Measurements from ENCODE around the gene DGAT2. TPM values are rescaled to one million over a fixed set of nuclear protein-coding genes. Genes with fewer than 3 reads are reported as not detected.
A peak's percentile ranks its signal among the peaks of the same experiment; 100 is the strongest.

DGAT2 gene
- total RNA-seq, 2 experiments from 2014 or later = 0.37 to 0.76 TPM

DNA sequence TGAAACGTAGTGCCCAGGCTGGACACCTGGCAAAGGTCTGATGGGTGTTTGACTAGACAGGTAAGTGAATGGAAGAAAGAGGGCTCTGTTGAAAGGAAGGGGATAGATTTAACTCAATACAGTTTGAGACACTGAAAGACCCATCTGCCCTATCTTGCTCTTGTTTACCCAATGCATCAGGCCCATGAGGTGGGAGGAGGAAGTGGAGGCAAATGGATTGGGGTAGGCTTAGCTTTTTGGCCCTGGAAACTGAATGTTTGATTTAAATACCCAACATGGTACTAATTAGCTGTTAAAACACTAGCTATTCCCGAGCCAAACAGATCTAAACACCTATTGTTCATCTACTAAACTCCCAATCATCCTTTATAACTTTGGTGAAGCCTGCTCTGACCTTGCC lies 42.9 kb downstream of the DGAT2 start:
- Mint-ChIP-seq H3K27ac (no peak overlapping the region), H3K9me3 (ENCODE audit: insufficient read depth) (no peaks in the 10 kb centered on the region), H3K4me1 (ENCODE audit: low read depth) (peaks cover 6% of the 10 kb centered on the region), H3K4me3 (no peak overlapping the region), H3K36me3 (ENCODE audit: low read depth) (no peaks in the 10 kb centered on the region), H3K27me3 (ENCODE audit: low read depth) (peaks cover 9% of the 10 kb centered on the region)
- ChIA-PET CTCF (interaction anchor here (1.1 to 6.2 kb wide), 3 partner anchors 9 to 341 kb away, joined by 3 to 57 read pairs (median 4); no protein-coding TSS in a partner anchor), POLR2A (no interaction called here)
- DNase-seq (no peak), ATAC-seq (no peak)

DNA sequence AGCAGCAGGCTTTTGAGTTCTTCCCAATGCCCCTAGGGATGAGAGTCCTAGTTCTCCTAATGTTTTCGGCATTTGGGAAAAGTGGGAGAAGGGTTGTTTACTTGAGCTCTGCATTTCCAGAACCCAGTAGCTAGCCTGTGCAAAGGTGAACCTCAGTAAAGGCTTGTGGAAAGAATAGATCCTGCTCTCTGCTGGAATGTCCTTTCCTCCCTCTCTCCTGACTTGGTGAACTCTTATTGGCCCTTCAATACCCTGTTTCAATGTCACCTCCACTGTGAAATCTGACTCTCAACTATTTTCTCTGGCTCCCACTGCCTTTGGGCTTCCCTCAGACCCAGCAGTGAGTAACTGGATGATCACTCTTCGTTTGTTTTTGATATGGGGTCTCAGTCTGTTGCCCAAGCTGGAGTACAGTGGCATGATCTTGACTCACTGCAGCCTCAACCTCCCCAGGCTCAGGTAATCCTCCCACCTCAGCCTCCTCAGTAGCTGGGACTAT lies 44.0 kb downstream of the DGAT2 start:
- ChIA-PET CTCF (interaction anchor here (6.2 kb wide), 1 partner anchor 10 kb away, joined by 57 read pairs; no protein-coding TSS in a partner anchor), POLR2A (no interaction called here)
- DNase-seq (no peak), ATAC-seq (no peak)
- H3K27me3 Mint-ChIP-seq (ENCODE audit: low read depth) = peaks cover 5% of the 10 kb centered on the region
- no peaks in the 10 kb centered on the region for H3K9me3 Mint-ChIP-seq (ENCODE audit: insufficient read depth)
- H3K4me1 Mint-ChIP-seq (ENCODE audit: low read depth) = peaks cover 6% of the 10 kb centered on the region
- H3K27ac Mint-ChIP-seq = no peak overlapping the region
- H3K4me3 Mint-ChIP-seq = no peak overlapping the region
- no peaks in the 10 kb centered on the region for H3K36me3 Mint-ChIP-seq (ENCODE audit: low read depth)

DNA sequence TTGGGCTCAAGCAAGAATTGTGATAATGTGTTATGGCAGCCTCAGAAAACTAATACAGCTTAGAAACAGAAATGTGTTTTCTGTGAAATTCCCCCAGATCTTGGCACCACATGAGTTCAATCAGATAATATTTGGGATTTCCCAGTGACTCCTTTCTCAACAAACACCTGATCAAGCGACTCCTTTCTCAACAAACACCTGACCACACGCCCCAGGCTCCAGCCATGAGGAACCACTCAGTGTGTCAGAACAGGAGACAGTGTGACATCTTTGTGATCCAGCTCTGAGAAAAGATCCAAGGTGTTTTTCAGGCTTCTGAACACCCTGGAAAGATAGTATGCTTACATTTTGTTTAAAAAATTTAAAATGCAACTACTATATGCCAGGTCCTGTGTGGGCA lies 44.5 kb downstream of the DGAT2 start:
- Mint-ChIP-seq H3K9me3 (ENCODE audit: insufficient read depth) (no peaks in the 10 kb centered on the region), H3K36me3 (ENCODE audit: low read depth) (no peaks in the 10 kb centered on the region), H3K4me3 (no peak overlapping the region), H3K27me3 (ENCODE audit: low read depth) (peaks cover 5% of the 10 kb centered on the region), H3K27ac (no peak overlapping the region), H3K4me1 (ENCODE audit: low read depth) (peaks cover 6% of the 10 kb centered on the region)
- ChIA-PET CTCF (interaction anchor here (2.0 to 6.2 kb wide), 2 partner anchors 11 to 339 kb away, joined by 6 to 57 read pairs; no protein-coding TSS in a partner anchor), POLR2A (no interaction called here)
- no peak for ATAC-seq
- DNase-seq = no peak

DNA sequence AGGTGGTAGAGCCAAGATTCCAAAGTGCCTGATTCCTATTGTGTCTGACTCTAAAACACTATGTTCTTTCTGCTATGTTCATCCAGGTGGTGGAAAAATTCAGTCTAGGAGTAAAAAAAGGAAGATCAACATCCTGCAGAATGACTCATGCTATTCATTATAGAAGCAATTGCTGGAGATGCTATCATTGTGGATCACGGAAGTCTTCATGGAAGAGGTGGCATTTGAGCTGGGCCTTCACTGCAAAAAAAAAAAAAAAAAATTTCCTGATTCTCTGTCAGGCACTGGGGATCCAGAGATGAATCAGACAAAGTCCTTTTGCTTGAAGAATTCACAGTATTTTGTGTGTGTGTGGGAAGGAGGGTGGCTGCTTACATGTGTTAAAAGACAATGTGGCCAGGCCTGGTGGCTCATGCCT lies 45.1 kb downstream of the DGAT2 start:
- POLR2A ChIA-PET = interaction anchor here (1.2 kb wide), 1 partner anchor 37 kb away, joined by 7 read pairs; no protein-coding TSS in a partner anchor
- CTCF ChIA-PET = interaction anchor here (2.0 to 6.2 kb wide), 3 partner anchors 11 to 339 kb away, joined by 6 to 57 read pairs (median 15); no protein-coding TSS in a partner anchor
- Mint-ChIP-seq H3K4me3 (no peak overlapping the region), H3K4me1 (ENCODE audit: low read depth) (peaks cover 7% of the 10 kb centered on the region), H3K27ac (no peak overlapping the region), H3K36me3 (ENCODE audit: low read depth) (no peaks in the 10 kb centered on the region), H3K27me3 (ENCODE audit: low read depth) (peaks cover 5% of the 10 kb centered on the region), H3K9me3 (ENCODE audit: insufficient read depth) (no peaks in the 10 kb centered on the region)
- DNase-seq = no peak
- ATAC-seq = no peak

DNA sequence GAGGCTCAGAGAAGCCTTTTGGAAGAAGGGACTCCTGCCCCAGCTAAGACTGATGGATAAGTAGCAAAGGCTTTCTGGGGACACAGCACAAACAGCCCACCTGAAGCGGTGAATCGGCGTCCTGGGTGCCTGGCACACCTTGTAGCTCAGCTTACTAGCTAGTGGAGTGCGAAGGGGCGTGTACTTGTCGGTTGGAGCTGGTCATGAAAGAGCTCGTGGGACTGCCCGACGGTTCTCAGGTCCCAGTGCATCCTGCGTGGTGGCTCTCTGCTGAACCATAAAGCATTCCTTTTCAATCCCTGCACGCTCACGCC lies 45.7 kb downstream of the DGAT2 start:
- ChIA-PET CTCF (interaction anchor here (0.8 to 6.2 kb wide), 5 partner anchors 12 to 395 kb away, joined by 3 to 57 read pairs (median 6); no protein-coding TSS in a partner anchor), POLR2A (interaction anchor here (1.2 to 1.9 kb wide), 2 partner anchors 10 to 38 kb away, joined by 7 read pairs; no protein-coding TSS in a partner anchor)

DNA sequence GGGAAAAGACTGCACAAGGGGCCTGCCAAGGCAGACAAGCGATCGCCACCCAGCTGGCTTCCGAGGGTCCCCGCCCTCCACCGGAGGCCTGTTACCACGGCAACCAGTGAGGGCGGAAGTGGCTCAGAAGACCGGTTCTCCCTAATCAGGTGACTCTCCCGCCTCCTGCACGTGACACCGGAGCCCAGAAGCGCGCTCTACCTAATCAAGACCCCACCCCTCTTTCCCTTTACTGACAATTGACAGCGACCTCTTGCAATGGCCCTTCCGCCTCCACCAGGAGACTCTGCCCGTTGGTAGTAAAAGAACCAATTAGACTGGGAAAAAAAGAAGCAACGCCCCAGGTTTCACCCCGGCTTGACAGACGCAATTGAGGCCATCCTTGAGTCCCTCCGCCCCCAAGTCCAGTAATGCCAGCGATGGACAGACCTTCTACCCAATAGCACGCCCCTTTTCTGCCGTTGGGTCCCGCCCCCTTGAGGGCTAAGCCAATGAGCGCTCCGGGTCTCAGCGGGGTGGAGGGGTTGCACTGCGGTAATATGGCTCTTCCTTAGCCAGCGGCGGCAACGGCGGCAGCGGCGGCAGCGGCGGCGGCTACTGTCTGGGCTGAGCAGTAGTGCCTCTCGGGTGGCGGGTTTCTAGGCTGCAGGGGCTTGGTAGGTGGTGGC lies 46.2 kb downstream of the DGAT2 start, which contains the start of gene UVRAG:
Gene UVRAG, plus strand, starts transcription at position 534 of the 668 bp plus-strand sequence. CDS start 198 bp downstream, outside the sequence.
- ChIA-PET CTCF (interaction anchor here (0.8 to 6.2 kb wide), 5 partner anchors 12 to 394 kb away, joined by 3 to 57 read pairs (median 6); no protein-coding TSS in a partner anchor), POLR2A (interaction anchor here (0.7 to 1.9 kb wide), 4 partner anchors 10 to 52 kb away, joined by 3 to 7 read pairs (median 5); no protein-coding TSS in a partner anchor)
- Mint-ChIP-seq H3K4me1 (ENCODE audit: low read depth) (peaks cover 11% of the 10 kb centered on the region), H3K27ac (peak within 1 kb of the TSS; percentile 94), H3K9me3 (ENCODE audit: insufficient read depth) (no peaks in the 10 kb centered on the region), H3K36me3 (ENCODE audit: low read depth) (no peaks in the 10 kb centered on the region), H3K4me3 (no peak within 1 kb of the TSS), H3K27me3 (ENCODE audit: low read depth) (peaks cover 5% of the 10 kb centered on the region)
- peak; percentile 90 for ATAC-seq
- peak; percentile 98 for DNase-seq

More for the DNA sequence above, 45.7 kb downstream of the DGAT2 start:
- Mint-ChIP-seq H3K4me1 (ENCODE audit: low read depth) (peaks cover 11% of the 10 kb centered on the region), H3K4me3 (no peak overlapping the region), H3K27ac (peak overlapping the region; percentile 94), H3K27me3 (ENCODE audit: low read depth) (peaks cover 5% of the 10 kb centered on the region), H3K9me3 (ENCODE audit: insufficient read depth) (no peaks in the 10 kb centered on the region), H3K36me3 (ENCODE audit: low read depth) (no peaks in the 10 kb centered on the region)
- DNase-seq = no peak
- ATAC-seq = peak; percentile 52

DNA sequence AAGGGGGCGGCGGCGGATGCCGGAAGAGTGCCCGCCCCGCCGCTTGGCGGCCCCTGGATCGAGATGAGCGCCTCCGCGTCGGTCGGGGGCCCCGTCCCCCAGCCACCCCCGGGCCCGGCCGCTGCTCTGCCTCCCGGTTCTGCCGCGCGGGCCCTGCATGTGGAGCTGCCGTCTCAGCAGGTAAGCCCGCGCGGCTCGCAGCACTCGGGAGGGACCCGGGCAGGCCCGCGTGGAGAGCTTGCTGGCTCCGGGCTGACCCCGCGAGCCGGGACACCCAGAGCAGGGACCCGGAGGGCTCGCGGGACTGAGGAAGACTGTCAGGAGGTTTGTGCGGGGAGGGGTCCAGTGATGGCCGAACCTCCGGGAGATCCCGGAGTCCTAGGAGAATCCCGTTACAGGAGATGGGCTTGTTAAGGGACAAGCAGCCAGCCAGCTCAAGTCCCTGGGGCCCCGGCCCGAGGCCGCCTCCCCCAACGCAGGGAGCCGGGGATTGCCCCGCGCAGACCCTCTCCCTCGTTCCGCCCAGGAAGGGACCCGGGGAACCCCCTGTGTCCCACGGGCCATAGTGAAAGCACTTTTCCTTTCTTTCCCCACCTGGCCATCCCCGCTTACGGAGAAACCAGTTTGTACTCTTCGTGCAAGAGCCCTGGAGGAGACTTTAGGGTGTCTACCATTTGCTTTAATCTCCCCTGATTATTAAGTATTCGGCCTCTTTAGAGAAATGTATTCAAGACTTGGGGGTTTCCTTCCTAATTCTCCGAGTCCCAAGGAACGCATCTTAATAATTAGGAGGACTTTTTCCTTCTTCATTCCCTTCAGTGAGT lies 47.0 kb downstream of the DGAT2 start:
- ChIA-PET CTCF (interaction anchor here (1.4 to 6.2 kb wide), 4 partner anchors 13 to 337 kb away, joined by 3 to 57 read pairs (median 10); no protein-coding TSS in a partner anchor), POLR2A (interaction anchor here (0.7 to 1.9 kb wide), 3 partner anchors 9 to 52 kb away, joined by 3 to 7 read pairs (median 3); no protein-coding TSS in a partner anchor)
- Mint-ChIP-seq H3K4me1 (ENCODE audit: low read depth) (peaks cover 11% of the 10 kb centered on the region), H3K4me3 (no peak overlapping the region), H3K36me3 (ENCODE audit: low read depth) (no peaks in the 10 kb centered on the region), H3K27ac (peak overlapping the region; percentile 94), H3K9me3 (ENCODE audit: insufficient read depth) (no peaks in the 10 kb centered on the region), H3K27me3 (ENCODE audit: low read depth) (peaks cover 2% of the 10 kb centered on the region)
- peak; percentile 1 for ATAC-seq
- DNase-seq = peak; percentile 44

DNA sequence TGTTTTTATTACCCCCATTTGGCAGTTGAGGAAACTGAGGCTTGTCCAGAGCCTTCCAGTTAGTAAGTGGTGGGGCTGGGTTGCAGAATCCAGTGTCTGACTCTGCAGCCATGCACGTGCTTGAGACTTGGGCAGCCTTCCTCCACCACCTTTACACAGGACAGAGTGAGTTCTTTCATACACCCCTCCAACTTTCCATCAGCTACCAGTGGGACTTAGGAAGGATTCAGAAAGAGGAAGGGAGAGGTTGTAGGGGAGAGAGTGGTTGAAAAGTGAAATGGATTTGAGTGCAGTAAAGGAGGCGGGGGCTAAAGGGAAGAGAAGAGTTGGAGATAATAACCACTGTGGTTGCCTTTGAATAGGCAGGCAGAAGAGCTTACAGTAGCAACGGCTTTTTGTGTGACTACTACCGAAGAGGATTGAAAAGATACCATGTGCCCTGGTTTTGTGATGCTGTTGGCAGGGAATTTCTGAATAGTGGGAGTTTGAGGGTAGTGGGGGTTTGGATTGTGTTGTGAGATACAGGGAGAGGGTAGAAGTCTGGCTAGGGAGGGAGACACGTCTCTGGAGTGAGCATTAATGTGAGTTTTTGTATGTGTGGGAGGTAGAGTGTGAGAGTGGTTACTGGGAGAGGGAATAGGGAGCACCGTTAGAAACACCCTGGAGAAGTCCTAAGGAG lies 48.1 kb downstream of the DGAT2 start:
- peaks cover 2% of the 10 kb centered on the region for H3K27me3 Mint-ChIP-seq (ENCODE audit: low read depth)
- no peaks in the 10 kb centered on the region for H3K9me3 Mint-ChIP-seq (ENCODE audit: insufficient read depth)
- CTCF ChIA-PET = interaction anchor here (0.9 to 2.0 kb wide), 4 partner anchors 14 to 336 kb away, joined by 3 to 11 read pairs (median 6); no protein-coding TSS in a partner anchor
- peaks cover 7% of the 10 kb centered on the region for H3K36me3 Mint-ChIP-seq (ENCODE audit: low read depth)
- peaks cover 13% of the 10 kb centered on the region for H3K4me1 Mint-ChIP-seq (ENCODE audit: low read depth)
- H3K4me3 Mint-ChIP-seq = no peak overlapping the region
- POLR2A ChIA-PET = interaction anchor here (1.0 kb wide), 1 partner anchor 25 kb away, joined by 3 read pairs; no protein-coding TSS in a partner anchor
- DNase-seq (no peak), ATAC-seq (no peak)
- no peak overlapping the region for H3K27ac Mint-ChIP-seq

DNA sequence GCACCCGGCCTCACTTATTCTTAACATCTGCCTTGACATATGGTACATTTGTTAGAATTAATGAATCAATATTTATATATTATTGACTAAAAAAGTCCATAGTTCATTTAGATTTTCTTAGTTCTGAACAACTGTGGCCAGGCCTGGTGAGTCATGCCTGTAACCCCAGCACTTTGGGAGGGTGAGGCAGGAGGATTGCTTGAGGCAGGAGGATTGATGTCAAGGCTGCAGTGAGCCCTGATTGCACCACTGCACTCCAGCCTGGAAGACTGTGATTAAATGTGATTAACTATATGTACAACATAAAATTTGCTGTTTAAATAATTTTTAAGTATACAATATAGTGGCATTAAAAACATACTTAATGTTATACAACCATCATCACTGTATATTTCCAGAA lies 52.1 kb downstream of the DGAT2 start:
- DNase-seq (no peak), ATAC-seq (no peak)
- Mint-ChIP-seq H3K9me3 (ENCODE audit: insufficient read depth) (no peaks in the 10 kb centered on the region), H3K36me3 (ENCODE audit: low read depth) (peaks cover 20% of the 10 kb centered on the region), H3K4me3 (no peak overlapping the region), H3K27ac (no peak overlapping the region), H3K27me3 (ENCODE audit: low read depth) (no peaks in the 10 kb centered on the region), H3K4me1 (ENCODE audit: low read depth) (peaks cover 28% of the 10 kb centered on the region)
- ChIA-PET POLR2A (no interaction called here), CTCF (interaction anchor here (1.1 kb wide), 1 partner anchor 48 kb away, joined by 4 read pairs; no protein-coding TSS in a partner anchor)

DNA sequence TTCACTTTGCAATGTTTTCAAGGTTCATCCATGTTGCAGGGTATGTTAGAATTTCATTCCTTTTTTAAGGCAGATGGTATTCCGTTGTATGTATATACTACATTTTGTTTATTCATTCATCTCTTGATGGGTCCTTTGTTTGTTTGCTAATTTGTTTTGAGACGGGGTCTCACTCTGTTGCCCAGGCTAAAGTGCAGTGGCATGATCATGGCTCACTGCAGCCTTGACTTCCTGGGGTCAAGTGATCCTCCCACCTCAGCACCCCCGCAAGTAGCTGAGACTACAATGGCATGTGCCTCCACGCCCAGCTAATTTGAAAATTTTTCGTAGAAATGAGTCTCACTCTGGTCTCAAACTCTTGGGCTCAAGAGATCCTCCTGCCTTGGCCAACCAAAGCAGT lies 52.6 kb downstream of the DGAT2 start:
- ChIA-PET POLR2A (no interaction called here), CTCF (interaction anchor here (1.2 kb wide), 1 partner anchor 18 kb away, joined by 5 read pairs; no protein-coding TSS in a partner anchor)
- Mint-ChIP-seq H3K4me1 (ENCODE audit: low read depth) (peaks cover 28% of the 10 kb centered on the region), H3K36me3 (ENCODE audit: low read depth) (peaks cover 21% of the 10 kb centered on the region), H3K4me3 (no peak overlapping the region), H3K9me3 (ENCODE audit: insufficient read depth) (no peaks in the 10 kb centered on the region), H3K27me3 (ENCODE audit: low read depth) (no peaks in the 10 kb centered on the region), H3K27ac (no peak overlapping the region)
- DNase-seq (no peak), ATAC-seq (no peak)

DNA sequence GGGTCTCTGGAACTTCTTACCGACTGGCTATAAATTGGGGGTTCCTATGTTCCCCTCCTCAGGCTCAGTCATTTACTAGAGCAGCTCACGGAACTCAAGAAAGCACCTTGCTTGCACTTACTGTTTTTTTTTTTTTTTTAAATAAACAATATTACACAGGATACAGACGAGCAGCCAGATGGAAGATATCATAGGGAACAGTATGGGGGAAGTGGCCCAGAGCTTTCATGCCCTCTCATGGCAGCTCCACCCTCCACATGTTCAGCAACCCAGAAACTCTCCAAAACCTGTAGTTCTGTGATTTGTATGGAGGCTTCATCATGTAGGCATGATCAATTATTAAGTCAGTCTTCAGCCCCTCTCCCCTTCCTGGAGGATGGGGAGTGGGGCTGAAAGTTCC lies 54.0 kb downstream of the DGAT2 start:
- CTCF ChIA-PET = no interaction called here
- H3K4me1 Mint-ChIP-seq (ENCODE audit: low read depth) = peaks cover 31% of the 10 kb centered on the region
- POLR2A ChIA-PET = no interaction called here

More for the DNA sequence above, 54.0 kb downstream of the DGAT2 start:
- H3K27me3 Mint-ChIP-seq (ENCODE audit: low read depth) = no peaks in the 10 kb centered on the region
- ATAC-seq (no peak), DNase-seq (no peak)
- no peak overlapping the region for H3K4me3 Mint-ChIP-seq
- H3K36me3 Mint-ChIP-seq (ENCODE audit: low read depth) = peaks cover 21% of the 10 kb centered on the region
- no peak overlapping the region for H3K27ac Mint-ChIP-seq
- no peaks in the 10 kb centered on the region for H3K9me3 Mint-ChIP-seq (ENCODE audit: insufficient read depth)
